Activated CD4-positive, alpha-beta T cell treated with anti-CD3 and anti-CD28 coated beads, Interleukin-2, amount 50 U/mL, for 48 hours (primary cell): ENCODE data around the gene M6PR.
"Not testable (repeated sequence)": the region's sequence is repeated elsewhere in the genome, so short reads cannot be mapped to it uniquely, and the experiment has no call there.

Experiments
- DNase-seq, 2 experiments: peaks; one replicate each; pipeline ENCODE4 v3.0.0-alpha.2; 2020

M6PR gene

GRCh38 chr12:8950702-8951478 is 1.4 kb upstream of the M6PR start:
- DNase-seq = no peak

DNA sequence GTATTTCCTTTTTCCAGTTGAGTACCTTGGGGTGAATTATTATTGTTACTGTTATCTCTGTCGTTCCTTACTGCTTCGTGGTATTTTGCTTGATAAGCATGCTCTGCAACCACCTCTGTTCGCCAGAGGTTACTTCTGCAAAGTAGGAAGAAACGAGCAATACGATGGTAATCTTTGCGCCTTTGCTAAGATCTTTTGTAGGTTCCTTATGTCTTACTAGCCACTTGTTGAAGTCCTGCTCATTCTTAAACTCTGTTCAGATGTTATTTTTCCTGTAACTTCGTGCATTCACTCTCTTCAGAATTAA is 729 bp upstream of the M6PR start:
- no peak for DNase-seq

GRCh38 chr12:8948701-8949341 is 624 bp downstream of the M6PR start:
- DNase-seq = peak in 1 of 2 experiments; percentile 12

DNA sequence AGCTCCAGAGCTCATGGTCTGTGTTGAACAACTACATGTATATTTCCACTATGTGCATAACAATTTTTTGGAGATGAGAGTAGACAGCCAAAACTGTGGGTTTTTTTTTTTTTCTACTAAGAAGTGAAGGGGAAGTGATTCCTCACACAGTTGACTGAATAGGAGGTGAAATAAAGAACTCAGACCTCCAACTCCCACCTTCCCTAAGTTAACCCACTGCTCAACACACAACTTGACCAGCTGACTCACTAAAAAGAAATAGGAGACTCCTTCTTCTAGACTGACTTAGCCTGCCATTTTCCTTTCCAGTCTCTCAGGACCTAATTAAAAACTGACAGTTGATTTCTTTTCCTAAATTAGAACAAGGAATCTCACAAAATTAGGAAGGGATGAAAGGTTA is 1.7 kb downstream of the M6PR start:
- DNase-seq = no peak

DNA sequence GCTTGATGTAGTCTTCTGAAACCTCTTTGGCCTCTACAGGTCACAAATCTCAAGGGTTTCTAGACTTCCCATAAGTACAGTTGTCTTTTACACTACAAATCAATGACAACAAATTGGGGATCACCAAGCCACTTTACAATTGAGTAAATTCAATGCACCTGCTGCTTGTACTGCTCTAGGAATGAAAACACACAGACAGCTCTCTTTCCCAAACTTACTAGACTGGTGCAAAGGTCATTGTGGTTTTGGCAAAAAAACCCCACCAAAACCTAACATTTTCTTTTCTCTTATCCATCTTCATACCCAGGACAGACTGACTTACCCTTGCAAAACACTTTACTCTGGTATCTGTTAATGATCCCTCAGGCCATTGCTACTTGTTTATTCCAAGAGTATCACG is 2.7 kb downstream of the M6PR start:
- DNase-seq = no peak

- no peak for DNase-seq
These were observed 5.8 kb downstream of the M6PR start for GRCh38 chr12:8943565-8944186.

DNA sequence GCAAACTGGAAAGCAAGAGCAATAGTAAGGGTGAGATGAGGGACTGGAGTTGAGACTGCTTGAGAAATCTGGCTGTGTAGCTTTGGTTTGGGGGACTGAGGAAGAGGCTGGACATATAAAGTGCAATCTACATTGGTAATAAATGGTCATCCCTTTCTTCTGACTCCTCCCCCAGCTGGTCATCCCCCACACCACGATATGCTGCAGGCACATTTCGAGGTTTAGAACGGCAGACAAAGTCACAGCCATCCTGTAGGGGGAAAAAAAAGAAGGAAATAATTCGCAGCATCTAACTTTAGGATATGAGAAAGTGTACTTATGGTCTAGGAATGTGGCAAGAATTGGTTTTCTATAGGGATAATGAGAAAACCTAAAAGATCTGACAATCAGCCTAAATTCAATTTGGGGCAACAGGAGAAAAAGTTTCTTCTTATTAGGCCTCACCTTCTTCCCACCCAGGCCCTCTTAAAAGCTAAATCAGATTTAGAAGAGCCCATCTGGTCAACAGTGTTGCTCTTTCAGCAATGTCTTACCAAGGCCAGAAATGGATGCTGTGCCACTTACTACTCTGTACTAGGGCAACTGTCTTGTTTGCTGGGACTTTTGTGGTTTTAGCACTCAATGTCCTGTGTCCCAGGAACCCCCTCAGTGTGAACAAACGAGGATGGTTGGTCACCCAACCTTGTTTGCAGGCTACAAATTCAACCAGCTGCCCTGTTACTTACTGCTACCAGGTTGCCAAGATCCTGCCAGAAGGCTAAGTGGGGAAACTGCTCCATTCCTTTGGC is 7.6 kb downstream of the M6PR start:
- no peak for DNase-seq

- DNase-seq = not testable (repeated sequence)
These were observed 11.5 kb downstream of the M6PR start for GRCh38 chr12:8937842-8938442.

GRCh38 chr12:8936735-8937134 is 12.7 kb downstream of the M6PR start:
- no peak for DNase-seq

DNA sequence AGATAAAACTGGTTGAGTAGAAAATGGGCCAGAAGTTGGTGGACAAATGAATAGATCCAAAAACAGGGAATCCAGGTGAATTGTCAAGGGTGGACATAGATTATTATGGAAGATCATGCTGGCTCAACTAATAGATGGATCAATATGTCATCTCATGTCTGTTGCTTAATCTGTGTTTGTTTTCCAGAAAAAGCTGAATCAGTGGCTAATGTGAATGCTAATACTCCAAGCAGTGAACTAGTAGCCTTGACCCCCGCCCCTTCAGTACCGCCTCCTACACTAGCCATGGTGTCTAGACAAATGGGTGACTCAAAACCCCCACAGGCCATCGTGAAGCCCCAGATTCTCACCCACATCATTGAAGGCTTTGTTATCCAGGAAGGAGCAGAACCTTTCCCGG is 15.4 kb downstream of the M6PR start:
- not testable (repeated sequence) for DNase-seq

DNA sequence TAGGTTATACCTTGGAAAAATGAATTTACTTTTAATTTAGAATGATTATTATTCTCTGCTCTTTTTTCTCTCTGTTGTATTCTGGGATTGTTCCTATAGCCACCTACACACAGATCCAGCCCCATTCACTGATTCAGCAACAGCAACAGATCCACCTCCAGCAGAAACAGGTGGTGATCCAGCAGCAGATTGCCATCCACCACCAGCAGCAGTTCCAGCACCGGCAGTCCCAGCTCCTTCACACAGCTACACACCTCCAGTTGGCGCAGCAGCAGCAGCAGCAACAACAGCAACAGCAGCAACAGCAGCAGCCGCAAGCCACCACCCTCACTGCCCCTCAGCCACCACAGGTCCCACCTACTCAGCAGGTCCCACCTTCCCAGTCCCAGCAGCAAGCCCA is 17.0 kb downstream of the M6PR start:
- not testable (repeated sequence) for DNase-seq

GRCh38 chr12:8930655-8931323 is 18.7 kb downstream of the M6PR start:
- DNase-seq = not testable (repeated sequence)

DNA sequence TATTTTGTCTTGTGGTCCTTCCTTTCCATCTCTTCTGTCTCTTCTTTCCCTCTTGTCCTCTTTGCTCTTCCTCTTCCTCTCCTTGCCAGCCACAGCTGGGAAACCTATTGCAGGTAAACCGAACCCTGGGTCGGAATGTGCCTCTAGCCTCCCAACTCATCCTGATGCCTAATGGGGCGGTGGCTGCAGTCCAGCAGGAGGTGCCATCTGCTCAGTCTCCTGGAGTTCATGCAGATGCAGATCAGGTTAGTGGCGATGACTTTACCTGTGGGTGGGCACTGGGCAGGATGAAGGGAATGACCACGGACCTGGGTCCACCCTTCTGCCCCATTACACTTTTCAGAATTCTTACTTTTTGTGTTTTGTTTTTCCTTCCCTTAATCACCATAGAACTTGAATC is 26.9 kb downstream of the M6PR start:
- no peak for DNase-seq

- DNase-seq = not testable (repeated sequence)
These were observed 29.8 kb downstream of the M6PR start for GRCh38 chr12:8919643-8920042.

GRCh38 chr12:8917751-8918150 is 31.7 kb downstream of the M6PR start:
- no peak for DNase-seq

- DNase-seq = no peak
These were observed 32.4 kb downstream of the M6PR start for GRCh38 chr12:8917031-8917430.

GRCh38 chr12:8916154-8916553 is 33.3 kb downstream of the M6PR start:
- no peak for DNase-seq

- DNase-seq = peak; percentile 57 to 69
These were observed 34.5 kb downstream of the M6PR start for GRCh38 chr12:8914716-8915526.

GRCh38 chr12:8914033-8914715 is 35.3 kb downstream of the M6PR start, which contains the start of gene PHC1:
PHC1 (plus strand) TSS chr12:8914509; CDS start chr12:8917678, 3,169 bp downstream.
- peak; percentile 74 to 77 for DNase-seq

DNA sequence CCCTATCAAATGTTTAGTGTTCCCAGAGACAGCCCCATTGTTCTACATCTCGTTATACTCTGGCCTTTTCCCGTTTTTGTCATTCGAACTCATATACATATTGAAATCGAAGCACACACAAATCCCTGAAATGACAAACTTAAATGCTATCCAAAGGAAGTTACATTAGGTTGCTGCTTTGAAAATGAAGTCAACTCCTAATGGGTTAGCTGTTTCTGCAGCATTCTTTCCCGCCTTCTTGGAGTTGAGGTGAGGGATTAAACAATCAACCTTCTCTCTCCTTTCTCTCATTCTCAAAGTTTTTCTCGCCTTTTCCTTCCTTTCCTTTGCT is 35.8 kb downstream of the M6PR start:
- DNase-seq = no peak

GRCh38 chr12:8912914-8913313 is 36.5 kb downstream of the M6PR start:
- DNase-seq = peak in 1 of 2 experiments; percentile 13
